ENCODE measurements around the gene FAM241B. TPM values are rescaled to one million over a fixed set of nuclear protein-coding genes. Genes with fewer than 3 reads are reported as not detected.

The FAM241B gene
- total RNA-seq, 1 donor from 2014 or later = 44.2 TPM

GRCh38 chr10:69649786-69650550 lies 19.9 kb downstream of the FAM241B start:
- Mint-ChIP-seq H3K27ac (no peak overlapping the region), H3K36me3 (ENCODE audit: insufficient read depth) (no peaks in the 10 kb centered on the region), H3K9me3 (ENCODE audit: low read depth) (no peaks in the 10 kb centered on the region), H3K27me3 (peaks cover 20% of the 10 kb centered on the region), H3K4me1 (ENCODE audit: low read depth) (peaks cover 23% of the 10 kb centered on the region), H3K4me3 (ENCODE audit: low read depth) (no peak overlapping the region)
- peak; percentile 53 for TF ChIP-seq CTCF (IDR thresholded peaks at IDR 0.05; ENCODE audit: unreplicated experiment)
- no peak for DNase-seq (ENCODE audit: low spot score, unreplicated experiment)

GRCh38 chr10:69650589-69651261 lies 20.7 kb downstream of the FAM241B start:
- H3K27ac Mint-ChIP-seq = no peak overlapping the region
- no peak overlapping the region for H3K4me3 Mint-ChIP-seq (ENCODE audit: low read depth)
- no peaks in the 10 kb centered on the region for H3K9me3 Mint-ChIP-seq (ENCODE audit: low read depth)
- TF ChIP-seq CTCF (IDR thresholded peaks at IDR 0.05; ENCODE audit: unreplicated experiment) = no peak
- DNase-seq (ENCODE audit: low spot score, unreplicated experiment) = no peak
- H3K27me3 Mint-ChIP-seq = peaks cover 24% of the 10 kb centered on the region
- H3K4me1 Mint-ChIP-seq (ENCODE audit: low read depth) = peaks cover 25% of the 10 kb centered on the region
- no peaks in the 10 kb centered on the region for H3K36me3 Mint-ChIP-seq (ENCODE audit: insufficient read depth)

- no peak for DNase-seq (ENCODE audit: low spot score, unreplicated experiment)
- Mint-ChIP-seq H3K4me3 (ENCODE audit: low read depth) (no peak overlapping the region), H3K9me3 (ENCODE audit: low read depth) (no peaks in the 10 kb centered on the region), H3K27me3 (peaks cover 26% of the 10 kb centered on the region), H3K36me3 (ENCODE audit: insufficient read depth) (no peaks in the 10 kb centered on the region), H3K4me1 (ENCODE audit: low read depth) (peaks cover 20% of the 10 kb centered on the region), H3K27ac (no peak overlapping the region)
- no peak for TF ChIP-seq CTCF (IDR thresholded peaks at IDR 0.05; ENCODE audit: unreplicated experiment)
Measured at GRCh38 chr10:69651362-69651761, 21.3 kb downstream of the FAM241B start.

GRCh38 chr10:69652111-69652856 lies 22.2 kb downstream of the FAM241B start:
- Mint-ChIP-seq H3K4me3 (ENCODE audit: low read depth) (no peak overlapping the region), H3K27ac (no peak overlapping the region), H3K36me3 (ENCODE audit: insufficient read depth) (no peaks in the 10 kb centered on the region), H3K27me3 (peaks cover 20% of the 10 kb centered on the region), H3K9me3 (ENCODE audit: low read depth) (no peaks in the 10 kb centered on the region), H3K4me1 (ENCODE audit: low read depth) (peaks cover 12% of the 10 kb centered on the region)
- no peak for TF ChIP-seq CTCF (IDR thresholded peaks at IDR 0.05; ENCODE audit: unreplicated experiment)
- no peak for DNase-seq (ENCODE audit: low spot score, unreplicated experiment)

- Mint-ChIP-seq H3K27me3 (peaks cover 23% of the 10 kb centered on the region), H3K4me1 (ENCODE audit: low read depth) (peaks cover 6% of the 10 kb centered on the region), H3K4me3 (ENCODE audit: low read depth) (no peak overlapping the region), H3K27ac (no peak overlapping the region), H3K36me3 (ENCODE audit: insufficient read depth) (no peaks in the 10 kb centered on the region), H3K9me3 (ENCODE audit: low read depth) (no peaks in the 10 kb centered on the region)
- no peak for TF ChIP-seq CTCF (IDR thresholded peaks at IDR 0.05; ENCODE audit: unreplicated experiment)
- DNase-seq (ENCODE audit: low spot score, unreplicated experiment) = no peak
Measured at GRCh38 chr10:69652857-69653199, 22.8 kb downstream of the FAM241B start.

All from progenitor cell of endocrine pancreas (in vitro differentiated cells).